Gastroesophageal sphincter (tissue), 2 donors: ENCODE results near the gene CR1.

Experiments used
- POLR2A ChIP-seq, 2 donors: fragments of 450-650 bp; IDR thresholded peaks; one replicate each; pipeline ENCODE4 v1.6.1; 2017; ENCODE audit warnings: antibody characterized with exemption in 2 of 2, mild to moderate bottlenecking in 2 of 2, moderate library complexity in 1 of 2
- POLR2AphosphoS5 ChIP-seq: sonication (generic); formaldehyde crosslinking; IDR thresholded peaks from one replicate; pipeline ENCODE4 v1.6.1; 2017; ENCODE audit warnings: antibody characterized with exemption

DNA sequence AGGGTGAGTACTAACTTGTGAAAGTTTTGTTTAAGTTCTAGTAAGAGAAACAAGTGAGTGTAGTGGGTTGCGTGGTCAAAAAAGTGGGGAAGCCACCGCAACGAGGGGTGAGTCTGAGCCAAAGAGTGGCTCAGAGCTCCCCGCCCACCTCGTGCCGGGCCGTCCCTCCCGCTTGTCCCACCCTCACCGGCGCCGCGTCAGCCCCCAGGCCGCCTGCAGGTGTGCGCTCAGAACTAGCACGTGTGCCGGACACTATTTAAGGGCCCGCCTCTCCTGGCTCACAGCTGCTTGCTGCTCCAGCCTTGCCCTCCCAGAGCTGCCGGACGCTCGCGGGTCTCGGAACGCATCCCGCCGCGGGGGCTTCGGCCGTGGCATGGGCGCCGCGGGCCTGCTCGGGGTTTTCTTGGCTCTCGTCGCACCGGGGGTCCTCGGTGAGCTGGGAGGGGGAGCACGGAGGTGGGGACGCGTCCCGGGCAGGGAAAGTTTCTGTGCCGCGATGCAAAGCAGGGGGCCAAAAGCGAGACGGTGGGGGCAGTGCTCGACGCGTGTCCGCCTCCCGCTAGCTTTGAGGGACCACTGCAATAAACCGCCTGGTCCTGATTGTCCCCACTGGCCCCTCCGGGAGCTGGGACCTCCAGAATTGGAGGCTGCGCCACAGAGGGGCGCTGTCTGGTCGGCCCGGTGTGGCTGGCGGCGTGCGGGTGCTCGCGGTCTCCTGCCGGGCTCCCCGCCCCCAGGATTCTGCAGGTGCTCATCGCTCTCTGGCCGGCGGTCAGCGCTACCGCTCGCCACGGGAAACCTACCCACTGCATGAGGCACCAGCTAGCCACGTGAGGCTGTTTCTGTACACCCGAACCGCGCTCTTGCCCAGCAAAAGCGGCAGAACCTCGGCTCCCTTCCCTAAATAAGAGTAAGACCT is 41.7 kb upstream of the CR1 start, which contains the start of gene CR2:
- TF ChIP-seq POLR2AphosphoS5 = no peak
- no peak for TF ChIP-seq POLR2A (IDR thresholded peaks at IDR 0.05)
